ENCODE data around the gene PRSS56. TPM values are rescaled to one million over a fixed set of nuclear protein-coding genes. Genes with fewer than 3 reads are reported as not detected.

Gene PRSS56
- total and polyA plus RNA-seq, 2 of the 8 experiments (the other 6 are each of a cell fraction or from before 2014, with no cell fraction given): 0.03 TPM; not detected in 1

DNA sequence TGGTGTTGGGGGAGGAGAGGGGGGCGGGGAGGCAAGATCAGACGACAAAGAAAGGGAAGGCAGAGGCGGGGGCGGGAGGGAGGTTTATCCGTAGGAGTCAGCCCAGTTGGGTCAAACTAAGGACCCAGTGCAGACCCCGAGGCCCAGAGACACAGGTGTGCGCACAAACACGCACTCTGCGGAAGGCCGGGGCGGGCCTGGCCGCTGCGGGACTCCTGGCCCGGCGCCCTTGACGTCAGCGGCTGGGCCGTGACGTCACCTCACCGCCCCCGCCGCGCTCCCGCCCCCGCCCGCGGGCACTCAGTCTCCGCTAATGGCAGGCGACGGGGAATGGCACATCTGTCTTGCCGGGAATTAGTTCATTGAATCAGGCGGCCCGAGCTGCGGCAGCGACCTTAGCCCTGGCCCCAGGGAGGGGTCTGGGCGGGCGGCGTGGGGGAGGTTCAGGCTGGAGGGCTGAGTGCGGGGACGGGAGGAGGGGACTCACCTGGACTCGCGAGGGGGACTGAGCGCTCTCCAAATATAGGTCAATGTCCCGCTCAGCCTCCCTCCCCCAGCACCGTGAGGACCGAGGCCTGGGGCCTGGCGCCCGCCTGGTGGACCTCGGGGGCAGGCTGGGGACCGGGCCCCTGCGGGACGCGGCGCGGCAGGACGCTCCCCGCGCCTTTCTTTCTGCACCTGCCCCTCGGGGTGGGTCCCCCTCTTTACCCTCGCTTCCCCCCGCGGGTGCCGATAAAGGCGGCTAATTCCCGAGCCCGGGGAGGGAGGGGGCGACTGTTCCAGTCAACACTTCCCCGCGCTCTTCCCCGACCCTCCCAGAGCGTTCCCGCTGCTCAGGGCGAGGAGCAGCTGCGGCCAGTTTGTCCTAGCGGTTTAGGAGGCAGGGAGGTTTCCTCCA is 17.0 kb upstream of the PRSS56 start (continued):
- TF ChIP-seq CTBP2 (IDR thresholded peaks at IDR 0.05; ENCODE audit: borderline replicate concordance, insufficient read depth, insufficient read length, low read length) (peak; percentile 60), CREB1 (IDR thresholded peaks at IDR 0.05) (peak; percentile 96), CBX8 (IDR thresholded peaks at IDR 0.05; ENCODE audit: borderline replicate concordance, low read depth, low read length) (no peak), EGR1 (IDR thresholded peaks at IDR 0.05; ENCODE audit: borderline replicate concordance, low read depth, low read length) (peak; percentile 96), HDAC2 (IDR thresholded peaks at IDR 0.05; ENCODE audit: borderline replicate concordance in 1 of 2, low read depth in 2 of 2, low read length in 2 of 2) (0 out of 4 replicates have a peak, but pooled peaks of 1 of the 2 experiments have one; percentile 75), SUZ12 (IDR thresholded peaks at IDR 0.05; ENCODE audit: low read length) (no peak)

Measured in H1 (cell line).